22Rv1 (cell line): ENCODE measurements around the gene HOXA2.

Experiments
- H3K27ac ChIP-seq: fragments of 450-650 bp; 2 replicates; pipeline ENCODE4 v1.5.1; 2017
- ZFX ChIP-seq: fragments of 450-650 bp; IDR thresholded peaks from 2 replicates; pipeline ENCODE4 v1.6.1; 2017; ENCODE audit warnings: antibody characterized with exemption, borderline replicate concordance
- TF ChIP-seq, protein P1 (sequence below): fragments of 450-650 bp; IDR thresholded peaks from 2 replicates; pipeline ENCODE4 v1.5.1; 2017; ENCODE audit warnings: mild to moderate bottlenecking

HOXA2 gene

DNA sequence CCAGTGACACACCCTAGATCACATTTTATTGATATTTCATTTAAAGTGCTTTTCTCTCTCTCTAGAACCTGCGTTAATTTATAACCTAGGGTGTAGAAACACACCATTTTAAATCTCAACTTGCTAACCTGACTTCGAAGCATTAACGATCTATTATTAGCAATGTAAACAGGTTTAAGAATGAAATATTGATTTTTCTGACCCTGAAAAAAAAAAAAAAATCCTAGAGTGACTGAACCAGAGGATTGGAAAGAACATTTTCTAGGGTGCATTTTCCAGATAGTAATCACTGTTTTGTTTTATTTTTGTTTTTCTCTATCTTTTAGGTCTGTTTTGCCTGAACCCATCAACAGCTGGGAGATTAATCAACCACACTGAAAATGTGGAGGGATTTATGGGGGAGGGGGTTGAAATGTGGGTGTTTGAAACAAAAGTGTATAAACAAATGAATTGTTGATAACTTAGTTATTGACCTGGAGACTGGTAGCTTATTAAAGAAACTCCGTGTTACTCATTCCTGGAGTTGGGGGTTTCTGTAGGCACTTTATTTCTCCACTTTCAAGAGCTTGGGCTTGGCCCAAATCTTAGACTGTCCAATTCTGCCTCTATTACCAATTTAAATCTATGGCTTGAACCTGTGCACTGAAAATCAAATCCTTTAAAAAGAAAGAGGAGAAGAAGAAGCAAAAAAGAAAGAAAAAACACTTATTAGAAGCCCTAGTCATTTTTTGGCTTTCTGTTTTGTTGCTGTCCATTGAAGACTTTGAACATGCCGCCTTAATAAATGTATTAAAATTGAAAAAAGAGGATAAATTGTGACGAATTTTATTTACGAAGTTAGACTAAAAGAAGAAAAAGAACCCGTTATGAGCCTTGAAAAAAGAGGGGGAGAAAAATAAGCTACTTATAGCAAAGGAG, 2.8 kb downstream of the HOXA2 start:
- H3K27ac ChIP-seq = no peak overlapping the region
- TF ChIP-seq ZFX = no peak
- TF ChIP-seq, protein P1, sequence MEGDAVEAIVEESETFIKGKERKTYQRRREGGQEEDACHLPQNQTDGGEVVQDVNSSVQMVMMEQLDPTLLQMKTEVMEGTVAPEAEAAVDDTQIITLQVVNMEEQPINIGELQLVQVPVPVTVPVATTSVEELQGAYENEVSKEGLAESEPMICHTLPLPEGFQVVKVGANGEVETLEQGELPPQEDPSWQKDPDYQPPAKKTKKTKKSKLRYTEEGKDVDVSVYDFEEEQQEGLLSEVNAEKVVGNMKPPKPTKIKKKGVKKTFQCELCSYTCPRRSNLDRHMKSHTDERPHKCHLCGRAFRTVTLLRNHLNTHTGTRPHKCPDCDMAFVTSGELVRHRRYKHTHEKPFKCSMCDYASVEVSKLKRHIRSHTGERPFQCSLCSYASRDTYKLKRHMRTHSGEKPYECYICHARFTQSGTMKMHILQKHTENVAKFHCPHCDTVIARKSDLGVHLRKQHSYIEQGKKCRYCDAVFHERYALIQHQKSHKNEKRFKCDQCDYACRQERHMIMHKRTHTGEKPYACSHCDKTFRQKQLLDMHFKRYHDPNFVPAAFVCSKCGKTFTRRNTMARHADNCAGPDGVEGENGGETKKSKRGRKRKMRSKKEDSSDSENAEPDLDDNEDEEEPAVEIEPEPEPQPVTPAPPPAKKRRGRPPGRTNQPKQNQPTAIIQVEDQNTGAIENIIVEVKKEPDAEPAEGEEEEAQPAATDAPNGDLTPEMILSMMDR = no peak

DNA sequence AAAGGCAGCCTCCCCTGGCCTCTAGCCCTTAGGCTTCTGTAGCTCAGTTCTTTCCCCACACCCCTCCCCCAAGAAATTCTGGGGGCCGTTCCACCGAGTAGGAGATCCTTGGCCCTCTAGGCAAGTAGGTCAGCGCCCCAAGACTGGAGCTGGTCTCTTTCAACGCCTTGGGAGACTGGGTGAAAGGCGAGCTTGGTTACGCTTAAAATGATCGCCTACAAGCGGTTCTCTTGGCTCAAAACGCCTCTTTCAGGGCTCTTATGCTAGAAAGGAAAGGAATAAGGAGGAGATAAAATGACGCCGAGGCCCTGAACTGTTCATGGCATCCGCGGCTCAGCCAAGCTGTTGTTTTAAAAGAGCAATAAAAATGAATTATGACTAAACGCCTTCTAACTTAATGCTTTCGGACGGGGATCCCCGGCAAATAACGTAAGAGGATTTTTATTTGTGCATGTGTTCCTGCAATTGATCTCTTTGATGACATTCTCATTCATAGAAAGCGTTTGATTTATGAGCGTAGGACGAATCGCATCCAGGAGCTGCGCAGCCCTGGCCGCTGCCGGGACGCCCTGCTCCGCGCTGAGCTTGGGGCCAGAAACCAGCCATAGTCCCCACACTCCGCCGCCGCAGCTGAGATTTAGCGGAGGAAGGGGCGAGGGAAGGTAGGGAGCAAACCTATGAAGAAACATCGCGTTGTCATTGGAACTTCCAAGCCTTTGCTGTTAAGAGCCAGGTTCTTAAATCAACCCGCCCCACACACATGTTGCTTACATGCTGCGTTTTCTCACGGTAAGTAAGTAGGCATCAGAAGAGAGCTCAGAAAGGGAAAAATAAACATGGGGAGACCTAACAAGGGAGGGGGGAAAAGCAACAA, 3.7 kb downstream of the HOXA2 start:
- no peak overlapping the region for H3K27ac ChIP-seq
- TF ChIP-seq ZFX = no peak
- TF ChIP-seq, protein P1 = no peak

DNA sequence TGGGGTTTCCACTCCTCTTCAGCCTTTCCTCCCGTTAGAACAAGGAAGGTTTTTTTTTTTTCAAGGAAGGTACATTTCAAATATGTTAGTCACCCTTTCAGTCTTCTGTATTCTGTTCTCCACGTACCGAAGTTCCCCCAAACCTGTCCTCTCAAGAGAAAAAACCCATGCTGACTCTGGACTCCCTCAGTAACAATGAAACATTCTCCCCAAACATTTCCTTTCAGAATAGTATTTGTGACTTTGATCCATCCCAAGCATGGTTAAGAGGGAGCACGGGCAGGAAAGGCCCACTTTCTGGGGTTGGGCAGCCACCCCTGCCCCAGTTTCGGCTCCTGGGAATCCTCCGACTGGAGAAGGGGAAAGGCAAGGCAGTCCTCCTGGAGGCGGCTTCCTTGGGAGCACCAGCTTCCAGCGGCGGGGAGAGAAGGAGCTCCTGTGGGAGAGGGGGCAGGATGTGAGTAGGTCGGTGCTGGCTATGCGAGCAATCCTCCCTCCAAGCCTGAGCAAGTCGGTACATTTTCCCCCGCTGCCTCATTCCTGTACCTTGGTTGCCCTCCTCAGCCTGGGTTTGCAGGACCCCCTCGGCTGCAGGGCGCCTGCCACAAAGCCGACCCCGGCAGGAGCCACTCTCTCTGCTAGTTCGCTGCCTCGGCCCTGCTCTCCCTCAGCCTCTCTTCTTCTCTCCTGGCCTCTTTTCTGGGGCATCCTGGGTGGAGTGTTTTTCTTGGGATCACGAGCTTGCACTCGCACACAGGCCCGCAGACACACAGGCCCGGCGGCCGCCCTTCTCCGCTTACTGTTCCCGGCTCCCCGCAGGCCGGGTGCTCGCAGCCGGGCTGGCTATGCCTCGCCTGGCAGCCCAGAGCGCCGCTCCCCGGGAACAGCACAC, 4.6 kb downstream of the HOXA2 start:
- TF ChIP-seq, protein P1 = no peak
- TF ChIP-seq ZFX = no peak
- H3K27ac ChIP-seq = no peak overlapping the region

DNA sequence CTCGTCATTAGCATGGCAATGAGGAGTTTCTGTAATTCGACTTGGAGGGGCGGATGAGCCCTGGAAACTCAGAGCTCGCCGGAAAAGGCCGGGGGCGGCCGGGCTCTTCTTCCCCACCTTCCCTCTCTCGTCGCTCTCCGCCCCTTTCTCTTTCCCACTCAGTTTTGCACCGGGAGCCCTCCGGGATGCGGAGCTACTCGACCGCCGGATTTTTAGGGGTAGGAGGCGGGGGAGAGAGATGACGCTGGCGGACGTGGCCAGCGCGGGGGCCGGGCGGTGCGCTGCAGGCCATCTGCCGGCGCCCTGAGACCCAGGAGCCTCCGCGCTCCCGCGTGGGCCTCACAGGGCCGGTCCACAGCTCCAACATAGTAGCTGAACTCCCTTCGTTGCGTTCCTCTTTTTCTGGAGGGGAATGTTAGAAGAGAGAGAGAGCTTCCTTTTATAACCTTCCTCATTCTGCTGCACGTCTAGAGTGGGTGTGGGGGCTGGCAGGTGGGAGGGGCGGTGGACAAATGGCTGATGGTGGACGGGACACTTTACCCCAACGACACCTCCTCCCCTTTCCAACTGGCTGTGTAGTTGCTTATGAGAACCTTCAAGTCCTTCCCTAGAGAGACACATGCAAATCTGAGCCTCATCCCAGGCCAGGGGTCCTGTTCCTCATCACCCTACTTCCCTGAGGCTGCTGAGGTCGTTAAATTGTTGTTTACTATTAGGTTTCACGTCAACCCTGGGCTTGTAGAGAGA, 5.5 kb downstream of the HOXA2 start:
- H3K27ac ChIP-seq = peak overlapping the region; percentile 79
- TF ChIP-seq, protein P1 = no peak
- no peak for TF ChIP-seq ZFX

DNA sequence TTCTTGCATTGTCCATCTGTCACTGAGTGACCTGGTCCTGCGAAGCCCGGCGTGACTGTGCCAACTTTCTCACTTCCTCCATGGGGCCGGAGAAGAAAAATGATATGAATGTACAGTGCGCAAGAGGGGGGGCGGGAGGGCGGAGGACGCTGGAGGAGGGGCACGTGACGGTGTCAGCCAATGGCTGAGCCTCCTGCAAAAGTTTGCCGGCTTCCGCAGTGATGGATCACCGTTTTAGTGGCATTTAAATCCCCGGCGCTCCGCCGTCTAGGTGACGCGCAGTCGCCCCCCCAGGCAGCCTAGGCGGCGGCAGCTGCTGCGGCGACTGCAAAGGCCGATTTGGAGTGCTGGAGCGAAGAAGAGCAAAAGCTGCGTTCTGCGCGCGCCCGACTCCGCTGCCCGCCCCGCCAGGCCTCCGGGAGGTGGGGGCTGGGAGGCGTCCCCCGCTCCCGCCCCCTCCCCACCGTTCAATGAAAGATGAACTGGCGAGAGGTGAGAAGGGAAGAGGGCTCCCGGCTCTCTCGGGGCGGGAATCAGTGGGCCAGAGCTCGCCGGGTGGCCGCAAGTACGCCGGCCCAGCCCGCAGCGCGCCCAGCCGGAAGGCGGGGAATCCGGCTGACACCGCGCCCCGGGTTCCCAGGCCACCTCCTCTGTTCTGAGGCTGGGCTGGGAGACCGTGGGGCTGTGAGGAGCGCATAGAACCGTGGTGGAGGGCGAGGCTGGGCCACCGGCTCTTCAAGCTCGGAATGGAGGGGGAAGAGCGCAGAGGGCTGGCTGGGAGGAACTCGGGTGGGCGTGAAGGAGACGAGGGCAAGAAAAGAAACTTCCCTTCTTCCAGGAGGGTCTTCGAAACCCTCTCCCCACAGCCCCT, 6.4 kb downstream of the HOXA2 start, which contains the start of gene HOXA1:
HOXA1 (minus strand) TSS at position 104 of the 871 bp plus-strand sequence; CDS start at position 16, 88 bp downstream.
- peak within 1 kb of the TSS; percentile 79 for H3K27ac ChIP-seq
- TF ChIP-seq, protein P1 = no peak
- no peak for TF ChIP-seq ZFX
